Muscle of arm (tissue), 12 donors: Measurements from ENCODE around the gene ABCF1. TPM values are rescaled to one million over a fixed set of nuclear protein-coding genes. Genes with fewer than 3 reads are reported as not detected.

Source experiments
- DNase-seq: peaks from one replicate; pipeline ENCODE4 v3.0.0-alpha.2; 2013
- polyA plus RNA-seq, 12 donors: library from polyadenylated mRNA; unstranded; fragments of 120-200 nt; gene quantifications; one replicate each; pipeline ENCODE4 v1.2.1, GENCODE V29; 2013; ENCODE audit not compliant: insufficient read length in 12 of 12

The ABCF1 gene
- polyA plus RNA-seq, 12 donors, result 42.1 to 69.0 (median 47.1) TPM; not detected in 1

DNA sequence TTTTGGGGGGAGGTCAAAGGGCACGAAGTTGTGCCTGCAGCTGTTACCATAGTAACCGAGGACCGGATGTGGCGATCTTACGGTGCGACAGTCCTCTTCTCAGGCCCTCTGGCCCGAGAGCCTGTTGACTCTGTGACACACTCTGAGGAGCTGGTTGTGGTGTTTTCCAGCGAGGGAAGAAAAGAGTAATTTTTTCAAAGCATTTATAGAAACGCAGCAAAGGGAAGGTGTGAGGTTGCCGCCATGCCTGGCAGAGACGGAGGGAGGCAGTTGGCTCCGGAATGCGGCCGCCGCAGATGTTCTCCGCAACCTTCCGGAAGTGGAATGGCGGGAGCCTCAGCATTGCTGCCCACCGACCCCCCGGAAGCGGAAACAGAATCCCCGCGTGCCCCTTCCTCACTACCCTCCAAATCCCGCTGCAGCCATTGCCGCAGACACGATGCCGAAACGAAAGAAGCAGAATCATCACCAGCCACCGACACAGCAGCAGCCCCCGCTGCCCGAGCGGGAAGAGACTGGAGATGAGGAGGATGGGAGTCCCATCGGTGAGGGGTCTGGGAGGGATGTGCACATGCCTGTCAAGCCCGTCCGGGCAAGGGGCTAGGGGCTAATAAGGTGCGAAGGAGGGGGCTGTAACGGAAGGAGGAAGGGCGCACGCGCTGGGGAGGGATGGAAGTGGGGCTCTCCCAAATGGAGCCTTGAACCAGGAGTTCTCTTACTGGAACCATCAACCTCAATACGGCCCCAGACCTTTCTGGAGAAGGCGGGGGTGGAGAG, 14.1 kb upstream of the ABCF1 start, which contains the start of gene PRR3:
Gene PRR3, plus strand, starts transcription at position 390 of the 777 bp plus-strand sequence. Its CDS starts 50 bp downstream, at position 440.
- peak; percentile 94 for DNase-seq

GRCh38 chr6:30557683-30557981, 13.6 kb upstream of the ABCF1 start:
- DNase-seq, result no peak

GRCh38 chr6:30560930-30561329, 10.3 kb upstream of the ABCF1 start:
- DNase-seq, result no peak

GRCh38 chr6:30562470-30563425, 8.5 kb upstream of the ABCF1 start:
- no peak for DNase-seq

DNA sequence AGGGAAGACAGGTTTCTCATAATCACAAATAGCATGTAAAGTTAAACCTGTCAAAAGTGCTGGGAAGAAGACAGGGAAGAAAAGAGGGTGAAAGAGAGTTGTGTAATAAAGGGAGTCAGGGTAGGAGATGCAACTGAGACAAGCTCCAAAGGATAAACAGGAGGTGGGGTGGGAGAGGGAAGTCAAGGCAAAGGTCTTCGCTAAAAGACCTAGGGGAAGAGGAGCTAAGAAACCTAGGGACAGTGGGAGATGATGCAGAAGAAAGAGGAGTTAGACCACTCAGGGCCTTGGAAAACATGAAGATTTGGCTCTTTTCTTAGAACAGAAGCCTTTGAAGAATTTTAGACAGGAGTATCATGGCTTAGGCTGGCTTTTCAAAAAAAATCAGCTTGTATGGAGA, 7.1 kb upstream of the ABCF1 start:
- no peak for DNase-seq

DNA sequence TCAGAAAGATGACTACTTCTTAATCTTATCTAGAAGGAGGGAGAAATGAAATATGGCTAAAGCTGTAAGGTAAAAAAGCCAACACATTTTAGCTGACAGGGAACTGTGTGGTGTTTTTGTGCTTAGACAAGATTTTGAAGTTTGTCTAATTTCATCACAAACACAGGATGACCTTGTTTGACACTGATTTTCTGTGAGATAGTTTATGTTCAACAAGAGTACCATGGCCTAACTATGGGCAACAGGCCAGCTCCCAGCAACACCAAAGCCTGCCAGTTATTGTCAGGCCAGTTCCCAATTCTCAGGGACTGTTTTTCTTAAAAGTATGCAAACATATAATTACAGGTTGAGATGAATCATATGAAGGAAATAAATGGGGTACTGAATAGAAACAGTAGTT, 5.5 kb upstream of the ABCF1 start:
- DNase-seq, result no peak

DNA sequence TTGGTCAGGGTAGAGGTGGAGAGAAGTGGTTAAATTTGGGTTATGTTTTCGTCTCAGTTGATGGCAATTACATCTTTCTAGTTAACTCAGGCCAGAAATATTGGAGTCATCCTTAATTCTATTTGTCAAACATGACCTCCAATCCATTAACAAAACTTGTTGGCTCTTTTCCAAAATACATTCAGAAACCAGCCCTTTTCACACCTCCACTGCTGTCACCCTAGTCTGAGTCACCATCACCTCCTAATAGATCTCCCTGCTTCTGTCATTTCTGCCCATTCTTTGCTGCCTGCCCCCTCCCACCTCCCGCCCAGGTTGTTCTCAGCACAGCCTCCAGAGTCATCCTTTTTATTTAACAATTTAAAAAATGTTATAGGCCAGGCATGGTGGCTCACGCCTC, 3.0 kb upstream of the ABCF1 start:
- DNase-seq, result no peak

- DNase-seq, result no peak
These were observed 979 bp upstream of the ABCF1 start for GRCh38 chr6:30570263-30570662.

DNA sequence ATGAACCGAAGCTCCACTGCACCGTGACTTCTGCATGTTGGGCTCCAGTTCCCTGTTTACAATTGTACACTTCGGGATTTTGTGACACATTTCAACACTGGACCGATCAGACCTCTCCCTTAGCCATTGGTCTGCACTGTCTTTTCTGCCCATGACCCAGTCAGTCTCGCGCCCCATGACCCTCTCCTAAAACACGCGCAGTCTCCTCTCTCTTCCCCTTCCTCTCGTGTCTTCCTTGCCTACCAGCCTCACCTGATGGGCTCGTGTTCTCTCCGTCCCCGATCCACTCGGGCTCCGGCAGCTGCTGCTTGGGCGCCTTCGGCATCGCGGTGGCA, 535 bp upstream of the ABCF1 start:
- DNase-seq, result no peak

DNA sequence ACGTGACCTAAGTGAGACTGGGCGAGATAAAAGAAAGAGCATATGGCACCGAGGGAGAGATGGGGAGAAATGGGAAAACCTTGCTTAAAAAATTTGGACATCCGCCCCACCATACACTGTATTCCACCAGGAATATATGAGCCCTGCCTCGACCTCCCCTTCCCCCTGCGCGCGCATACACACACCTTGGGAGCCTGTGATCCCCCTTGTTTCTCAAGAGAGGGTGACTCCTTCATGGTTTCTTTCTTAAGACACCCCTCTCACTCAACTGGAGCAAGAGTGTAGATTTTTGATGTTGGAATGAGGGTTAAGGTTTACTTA, 480 bp downstream of the ABCF1 start:
- DNase-seq, result no peak

GRCh38 chr6:30572148-30572547, 906 bp downstream of the ABCF1 start:
- no peak for DNase-seq

DNA sequence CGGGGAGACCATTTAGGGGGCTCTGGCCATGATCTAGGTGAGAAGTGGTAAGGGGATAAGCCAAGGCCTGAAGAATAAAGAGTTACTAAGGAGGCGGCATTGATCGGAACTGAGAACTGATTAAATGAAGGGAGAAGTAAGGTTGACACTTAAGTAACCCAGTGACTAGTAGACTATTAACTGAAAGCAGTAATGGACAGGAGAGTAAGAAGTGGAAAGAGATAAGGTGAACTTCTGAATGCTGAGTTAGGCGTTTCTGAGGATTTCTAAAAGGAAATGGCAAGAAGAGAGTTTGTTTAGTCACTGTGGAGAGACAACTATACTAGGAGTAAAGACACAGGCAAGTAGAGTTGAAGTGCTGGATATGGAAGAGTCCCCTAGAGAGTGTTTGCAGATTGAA, 1.9 kb downstream of the ABCF1 start:
- no peak for DNase-seq

DNA sequence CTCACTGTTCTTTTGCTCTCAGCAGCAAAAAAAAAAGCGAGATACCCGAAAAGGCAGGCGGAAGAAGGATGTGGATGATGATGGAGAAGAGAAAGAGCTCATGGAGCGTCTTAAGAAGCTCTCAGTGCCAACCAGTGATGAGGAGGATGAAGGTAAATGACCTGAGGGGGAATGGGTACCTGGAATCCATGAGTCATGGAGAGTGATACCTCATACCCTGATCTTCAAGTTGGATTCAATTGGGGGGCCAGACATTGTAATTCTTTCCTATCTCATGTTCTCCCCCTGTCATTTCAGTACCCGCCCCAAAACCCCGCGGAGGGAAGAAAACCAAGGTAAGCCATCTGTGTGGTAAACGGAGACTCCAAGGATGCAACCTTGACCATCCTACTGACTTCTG, 6.8 kb downstream of the ABCF1 start:
- no peak for DNase-seq

- DNase-seq, result no peak
These were observed 12.7 kb downstream of the ABCF1 start for GRCh38 chr6:30583921-30584320.

DNA sequence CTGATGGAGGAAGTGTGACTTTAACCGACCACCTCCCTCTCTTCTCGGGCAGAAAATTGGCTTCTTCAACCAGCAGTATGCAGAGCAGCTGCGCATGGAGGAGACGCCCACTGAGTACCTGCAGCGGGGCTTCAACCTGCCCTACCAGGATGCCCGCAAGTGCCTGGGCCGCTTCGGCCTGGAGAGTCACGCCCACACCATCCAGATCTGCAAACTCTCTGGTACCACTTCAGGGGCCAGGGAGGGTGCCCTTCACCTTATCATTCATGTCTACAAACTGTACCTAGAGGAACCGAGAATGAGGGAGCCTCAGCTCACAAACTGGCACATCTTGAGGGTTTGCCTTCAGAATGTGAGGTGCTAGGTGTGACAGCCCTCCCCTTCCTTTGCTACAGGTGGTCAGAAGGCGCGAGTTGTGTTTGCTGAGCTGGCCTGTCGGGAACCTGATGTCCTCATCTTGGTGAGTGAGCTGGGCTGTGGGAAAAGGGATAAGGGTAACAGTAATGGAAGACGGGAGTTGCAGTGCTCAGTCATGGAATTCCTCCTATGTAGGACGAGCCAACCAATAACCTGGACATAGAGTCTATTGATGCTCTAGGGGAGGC, 18.6 kb downstream of the ABCF1 start:
- DNase-seq, result no peak

DNA sequence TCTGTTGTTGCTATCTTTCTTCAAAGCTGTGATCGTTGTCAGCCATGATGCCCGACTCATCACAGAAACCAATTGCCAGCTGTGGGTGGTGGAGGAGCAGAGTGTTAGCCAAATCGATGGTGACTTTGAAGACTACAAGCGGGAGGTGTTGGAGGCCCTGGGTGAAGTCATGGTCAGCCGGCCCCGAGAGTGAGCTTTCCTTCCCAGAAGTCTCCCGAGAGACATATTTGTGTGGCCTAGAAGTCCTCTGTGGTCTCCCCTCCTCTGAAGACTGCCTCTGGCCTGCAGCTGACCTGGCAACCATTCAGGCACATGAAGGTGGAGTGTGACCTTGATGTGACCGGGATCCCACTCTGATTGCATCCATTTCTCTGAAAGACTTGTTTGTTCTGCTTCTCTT, 19.3 kb downstream of the ABCF1 start:
- no peak for DNase-seq

DNA sequence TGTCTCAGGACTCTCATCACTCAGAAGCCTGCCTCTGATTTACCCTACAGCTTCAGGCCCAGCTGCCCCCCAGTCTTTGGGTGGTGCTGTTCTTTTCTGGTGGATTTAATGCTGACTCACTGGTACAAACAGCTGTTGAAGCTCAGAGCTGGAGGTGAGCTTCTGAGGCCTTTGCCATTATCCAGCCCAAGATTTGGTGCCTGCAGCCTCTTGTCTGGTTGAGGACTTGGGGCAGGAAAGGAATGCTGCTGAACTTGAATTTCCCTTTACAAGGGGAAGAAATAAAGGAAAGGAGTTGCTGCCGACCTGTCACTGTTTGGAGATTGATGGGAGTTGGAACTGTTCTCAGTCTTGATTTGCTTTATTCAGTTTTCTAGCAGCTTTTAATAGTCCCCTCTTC, 19.8 kb downstream of the ABCF1 start:
- DNase-seq, result no peak

- DNase-seq, result no peak
These were observed 21.0 kb downstream of the ABCF1 start for GRCh38 chr6:30592287-30592686.

DNA sequence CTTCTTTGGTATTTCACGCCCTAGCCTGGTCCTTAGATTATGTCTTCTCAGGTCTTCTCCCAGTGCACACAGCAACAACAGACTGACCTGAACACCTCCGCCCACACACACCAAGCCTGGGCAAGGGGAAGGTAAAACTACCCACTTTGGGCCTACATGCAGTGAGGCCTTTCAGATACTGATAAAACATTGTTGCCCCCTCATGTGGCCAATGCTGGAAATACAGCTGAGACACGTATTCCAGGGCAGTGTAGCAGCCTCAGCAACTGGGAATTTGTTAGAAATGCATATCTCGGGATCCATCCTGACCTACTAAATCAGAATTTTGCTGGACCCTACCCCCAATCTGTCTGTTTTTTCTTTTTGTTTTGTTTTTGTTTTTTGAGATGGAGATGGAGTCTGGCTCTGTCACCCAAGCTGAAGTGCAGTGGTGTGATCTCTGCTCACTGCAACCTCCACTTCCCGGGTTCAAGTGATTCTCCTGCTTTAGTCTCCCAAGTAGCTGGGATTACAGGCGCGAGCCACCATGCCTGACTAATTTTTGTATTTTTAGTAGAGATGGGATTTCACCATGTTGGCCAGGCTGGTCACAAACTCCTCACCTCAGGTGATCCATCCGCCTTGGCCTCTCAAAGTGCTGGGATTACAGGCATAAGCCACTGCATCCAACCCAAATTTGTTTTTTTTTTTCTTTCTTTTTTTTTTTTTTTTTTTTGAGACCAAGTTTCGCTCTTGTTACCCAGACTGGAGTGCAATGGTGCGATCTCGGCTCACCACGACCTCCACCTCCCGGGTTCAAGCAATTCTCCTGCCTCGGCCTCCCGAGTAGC, 26.3 kb downstream of the ABCF1 start:
- peak; percentile 73 for DNase-seq

DNA sequence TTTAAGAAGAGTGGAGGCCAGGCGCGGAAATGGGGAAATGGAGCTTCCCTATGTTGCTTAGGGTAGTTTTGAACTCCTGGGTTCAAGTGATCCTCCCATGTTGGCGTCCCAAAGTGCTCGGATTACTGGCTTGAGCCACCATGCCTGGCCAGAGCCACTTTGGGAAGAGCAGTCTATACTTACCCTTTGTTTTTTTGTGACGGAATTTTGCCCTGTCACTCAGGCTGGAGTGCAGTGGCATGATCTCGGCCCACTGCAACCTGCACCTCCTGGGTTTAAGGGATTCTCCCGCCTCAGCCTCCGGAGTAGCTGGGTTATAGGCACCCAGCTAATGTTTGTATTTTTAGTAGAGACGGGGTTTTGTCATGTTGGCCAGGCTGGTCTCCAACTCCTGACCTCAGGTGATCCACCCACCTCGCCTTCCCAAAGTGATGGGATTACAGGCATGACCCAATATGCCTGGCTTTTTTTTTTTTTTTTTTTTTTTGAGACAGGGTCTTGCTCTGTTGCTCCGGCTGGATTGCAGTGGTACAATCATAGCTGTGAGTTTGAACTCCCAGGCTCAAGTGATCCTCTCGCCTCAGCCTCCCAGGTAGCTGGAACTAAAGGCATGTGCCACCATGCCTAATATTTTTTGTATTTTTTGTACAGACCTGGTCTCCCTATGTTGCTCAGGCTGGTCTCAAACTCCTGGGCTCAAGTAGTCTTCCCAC, 27.8 kb downstream of the ABCF1 start:
- DNase-seq, result no peak

GRCh38 chr6:30599625-30600324, 28.5 kb downstream of the ABCF1 start:
- no peak for DNase-seq
